ENCODE results near the gene PAMR1.

DNA sequence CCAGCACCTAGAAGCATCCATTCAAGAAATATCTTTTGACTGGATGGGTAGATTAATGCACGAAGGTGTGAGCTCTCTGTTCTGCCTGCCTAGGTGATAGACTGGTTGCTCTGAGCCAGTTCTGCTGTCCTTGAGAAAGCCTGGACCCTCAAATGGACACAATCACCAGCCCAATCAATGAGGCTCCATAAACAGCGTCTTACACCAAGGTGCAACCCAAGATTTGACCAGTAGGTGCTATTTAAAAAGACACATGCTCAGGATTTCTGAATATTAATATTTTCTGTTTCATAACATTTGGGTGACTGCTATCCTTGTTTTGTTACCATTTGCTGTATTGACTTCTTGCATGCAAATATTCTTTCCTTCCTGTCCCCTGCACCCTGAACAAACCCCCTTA lies 39.0 kb downstream of the PAMR1 start:
- no peak for TF ChIP-seq CTCF (IDR thresholded peaks at IDR 0.05)
- TF ChIP-seq POLR2A (IDR thresholded peaks at IDR 0.05): no peak

Measured in gastroesophageal sphincter (tissue), 3 donors.